Right renal pelvis (tissue), 4 donors: ENCODE measurements around the gene TEF. TPM values are rescaled to one million over a fixed set of nuclear protein-coding genes. Genes with fewer than 3 reads are reported as not detected.
"Not testable (repeated sequence)": the region's sequence is repeated elsewhere in the genome, so short reads cannot be mapped to it uniquely, and the experiment has no call there.

Experiments
- DNase-seq, 4 donors: peaks; one replicate each; pipeline ENCODE4 v3.0.0-alpha.2; 2013; ENCODE audit warnings: low read depth in 4 of 4, low spot score in 3 of 4, missing footprints in 1 of 4
- polyA plus RNA-seq, 4 donors: library from polyadenylated mRNA; unstranded; fragments of 120-200 nt; gene quantifications; one replicate each; pipeline ENCODE4 v1.2.1, GENCODE V29; 2013; ENCODE audit not compliant: insufficient read length in 4 of 4

TEF gene
- polyA plus RNA-seq, 4 donors, result 17.4 to 18.5 (median 18.3) TPM

DNA sequence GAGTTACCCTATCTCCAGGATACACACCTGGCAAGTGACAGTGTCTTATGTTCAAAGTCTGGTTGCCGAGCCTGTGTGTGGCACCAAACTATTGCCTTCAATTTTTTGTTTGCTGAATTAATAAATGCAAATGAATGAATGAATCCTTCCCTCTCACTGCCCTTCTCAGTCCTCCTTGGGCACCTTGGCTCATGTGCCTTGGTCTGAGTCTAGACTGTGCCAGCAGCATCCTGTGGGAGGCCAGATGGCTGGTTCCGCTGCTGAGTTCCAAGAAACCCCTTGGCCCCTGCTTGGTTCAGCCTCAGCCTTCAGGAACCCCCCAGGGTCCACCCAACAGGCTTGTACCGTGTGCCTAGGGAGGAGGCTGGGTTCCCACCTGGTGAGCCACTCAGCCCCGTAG lies 33.8 kb downstream of the TEF start:
- DNase-seq, result no peak

DNA sequence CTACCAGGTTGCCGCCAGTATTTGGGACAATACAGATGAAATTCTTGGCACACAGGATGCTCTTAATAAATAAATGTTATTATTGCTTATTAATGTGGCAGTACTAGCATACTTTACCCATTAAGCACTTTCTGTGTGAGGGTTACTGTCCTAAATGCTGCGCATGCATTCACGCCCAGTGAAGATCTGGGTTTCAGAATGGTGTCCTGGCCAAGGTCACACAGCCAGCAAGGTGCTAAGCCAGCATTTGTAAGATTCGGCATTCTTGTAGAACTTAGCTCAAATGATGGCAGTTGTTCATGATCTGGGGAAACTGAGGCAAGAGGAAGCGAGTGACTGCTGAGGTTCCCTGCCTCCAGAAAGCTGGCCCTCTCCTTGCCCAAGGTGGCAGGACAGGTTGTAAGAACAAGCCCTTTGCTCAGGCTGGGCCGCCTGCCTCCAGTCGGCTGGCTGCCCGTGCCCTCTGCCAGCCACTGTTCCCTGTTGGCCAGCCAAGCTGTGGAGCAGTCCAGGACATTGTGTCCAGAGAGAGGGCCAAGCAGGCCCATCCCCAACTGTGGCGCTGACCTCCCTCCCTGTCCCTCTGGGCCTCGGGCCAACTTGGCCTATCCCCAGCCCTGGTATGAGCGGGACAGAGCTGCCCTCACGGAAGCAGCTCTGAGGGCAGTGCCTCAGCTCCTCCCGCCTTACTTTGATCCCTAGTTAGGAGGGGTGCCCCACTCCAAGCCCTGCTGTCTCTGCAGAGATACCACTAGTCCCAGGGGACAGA lies 36.1 kb downstream of the TEF start:
- DNase-seq, result no peak

DNA sequence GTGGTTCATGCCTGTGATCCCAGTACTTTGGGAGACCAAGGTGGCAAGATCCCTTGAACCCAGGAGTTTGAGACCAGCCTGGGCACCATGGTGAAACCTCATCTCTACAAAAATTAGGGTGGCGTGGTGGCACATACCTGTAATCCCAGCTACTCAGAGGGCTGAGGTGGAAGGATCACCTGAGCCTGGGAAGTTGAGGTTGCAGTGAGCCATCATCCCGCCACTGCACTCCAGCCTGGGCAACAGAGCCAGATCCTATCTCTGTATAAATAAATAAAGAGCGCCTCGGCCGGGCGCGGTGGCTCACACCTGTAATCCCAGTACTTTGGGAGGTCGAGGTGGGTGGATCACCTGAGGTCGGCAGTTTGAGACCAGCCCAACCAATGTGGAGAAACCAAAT lies 37.0 kb downstream of the TEF start:
- DNase-seq, result no peak

DNA sequence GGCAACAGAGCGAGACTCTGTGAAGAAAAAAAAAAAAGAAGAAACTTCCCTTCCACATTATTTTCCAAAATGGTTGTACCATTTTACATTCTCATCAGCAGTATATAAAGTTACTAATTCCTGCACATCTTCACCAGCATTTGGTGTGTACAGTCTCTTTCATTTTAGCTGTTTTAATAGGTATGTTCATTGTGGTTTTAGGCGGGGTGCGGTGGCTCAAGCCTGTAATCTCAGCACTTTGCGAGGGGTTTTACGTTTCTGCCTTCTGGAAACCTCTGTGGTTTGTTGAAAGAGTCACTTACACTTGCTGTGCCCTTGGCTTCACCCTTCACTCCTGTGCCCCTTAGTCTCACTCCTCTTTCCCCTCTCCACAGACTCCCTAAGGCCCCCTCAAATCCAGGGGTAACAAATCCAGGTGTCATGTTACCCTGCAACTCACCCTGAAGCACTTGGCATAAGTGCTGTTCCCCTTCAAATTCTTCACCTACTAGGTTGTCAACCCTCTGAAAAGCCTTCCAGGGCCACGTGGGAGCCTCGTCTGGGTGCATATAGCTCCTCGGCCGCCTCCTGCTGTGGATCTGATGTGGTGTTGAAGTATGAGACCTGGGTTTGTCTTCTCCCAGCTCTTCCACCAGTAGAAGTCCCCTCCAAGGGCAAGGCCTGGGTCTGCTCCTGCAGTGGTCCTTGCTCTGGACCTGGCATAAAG lies 44.1 kb downstream of the TEF start:
- DNase-seq, result no peak

DNA sequence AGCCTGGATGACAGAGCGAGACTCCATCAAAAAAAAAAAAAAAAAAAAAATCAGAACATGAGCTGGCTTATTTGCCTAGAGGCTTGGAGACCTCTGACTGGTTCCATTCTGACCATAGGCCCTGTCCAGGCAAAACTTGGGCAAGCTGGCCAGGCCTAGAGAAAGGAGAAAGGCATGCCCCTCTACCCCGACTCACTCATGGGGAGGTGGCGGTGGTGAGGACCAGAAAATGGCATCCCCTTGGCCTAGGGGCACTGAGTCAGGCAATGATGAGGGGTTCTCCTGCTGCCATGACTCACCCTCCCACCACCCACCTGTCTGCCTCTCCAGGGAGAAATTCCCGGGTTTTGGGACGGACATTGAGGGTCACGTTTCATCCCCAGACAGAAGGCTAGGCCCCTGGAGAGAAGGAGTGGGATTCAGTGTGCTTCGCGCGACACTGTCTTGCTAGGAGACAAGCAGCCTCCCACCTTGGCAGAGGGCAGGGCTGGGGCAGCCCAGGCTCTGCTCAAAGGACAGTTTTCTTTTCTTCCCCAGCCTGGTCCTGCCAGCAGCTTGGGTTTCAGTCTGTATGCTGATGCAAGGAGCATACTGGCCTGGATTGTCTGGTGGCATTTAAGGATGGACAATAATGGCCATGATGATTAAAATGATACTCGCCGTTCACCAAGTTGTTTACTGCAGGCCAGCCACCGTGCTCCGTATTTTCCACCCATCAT lies 47.6 kb downstream of the TEF start:
- DNase-seq, result no peak

DNA sequence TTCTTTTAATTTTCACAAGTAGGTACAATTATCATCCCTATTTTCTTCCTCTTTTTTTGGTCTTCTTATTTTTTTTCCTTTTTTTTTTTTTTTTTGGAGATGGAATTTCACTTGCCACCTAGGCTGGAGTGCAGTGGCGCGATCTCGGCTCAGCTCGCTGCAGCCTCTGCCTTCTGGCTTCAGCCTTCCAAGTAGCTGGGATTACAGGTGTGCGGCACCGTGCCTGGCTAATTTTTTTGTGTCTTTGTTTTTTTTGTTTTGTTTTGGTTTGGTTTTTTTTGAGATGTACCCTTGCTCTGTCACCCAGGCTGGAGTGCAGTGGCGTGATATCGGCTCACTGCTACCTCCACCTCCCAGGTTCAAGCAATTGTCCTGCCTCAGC lies 48.2 kb downstream of the TEF start:
- no peak for DNase-seq

DNA sequence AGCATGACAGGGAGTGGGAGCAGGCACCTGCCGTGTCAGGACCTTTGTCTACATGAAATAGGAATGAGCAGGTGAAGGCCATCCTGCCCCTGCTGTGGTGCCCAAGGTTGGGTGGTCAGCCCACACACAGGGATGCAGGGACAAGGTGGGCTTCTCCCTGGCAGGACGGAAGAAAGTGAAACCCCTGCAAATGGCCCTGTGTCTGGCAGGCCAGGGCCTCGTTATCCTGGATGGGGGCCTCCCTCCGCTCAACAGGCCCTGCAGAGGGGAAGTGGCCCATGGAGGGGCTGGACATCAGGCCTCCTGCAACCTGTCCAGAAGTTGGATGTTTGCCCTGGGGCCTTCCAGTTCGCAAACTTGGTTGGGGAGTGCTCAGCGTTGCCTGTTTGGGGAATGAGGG lies 49.9 kb downstream of the TEF start:
- DNase-seq, result no peak

DNA sequence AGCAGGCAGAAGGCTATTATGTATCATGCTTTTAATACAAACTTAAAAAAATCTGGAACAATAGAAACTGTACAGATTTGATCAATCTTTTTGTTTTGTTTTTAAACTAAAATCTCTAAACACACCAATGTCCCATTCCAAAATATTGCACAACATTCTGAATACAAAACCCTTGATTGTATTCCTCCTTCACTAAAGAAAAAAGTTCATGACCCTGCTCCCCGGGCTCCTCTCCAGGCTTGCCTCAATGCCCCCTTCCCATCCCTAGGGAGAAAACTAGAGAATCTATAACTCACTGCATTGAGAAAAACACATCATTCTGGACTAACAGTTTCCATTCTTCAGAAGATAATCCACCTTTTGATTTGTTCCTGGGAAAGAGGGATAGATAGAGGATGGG lies 51.7 kb downstream of the TEF start:
- not testable (repeated sequence) for DNase-seq

DNA sequence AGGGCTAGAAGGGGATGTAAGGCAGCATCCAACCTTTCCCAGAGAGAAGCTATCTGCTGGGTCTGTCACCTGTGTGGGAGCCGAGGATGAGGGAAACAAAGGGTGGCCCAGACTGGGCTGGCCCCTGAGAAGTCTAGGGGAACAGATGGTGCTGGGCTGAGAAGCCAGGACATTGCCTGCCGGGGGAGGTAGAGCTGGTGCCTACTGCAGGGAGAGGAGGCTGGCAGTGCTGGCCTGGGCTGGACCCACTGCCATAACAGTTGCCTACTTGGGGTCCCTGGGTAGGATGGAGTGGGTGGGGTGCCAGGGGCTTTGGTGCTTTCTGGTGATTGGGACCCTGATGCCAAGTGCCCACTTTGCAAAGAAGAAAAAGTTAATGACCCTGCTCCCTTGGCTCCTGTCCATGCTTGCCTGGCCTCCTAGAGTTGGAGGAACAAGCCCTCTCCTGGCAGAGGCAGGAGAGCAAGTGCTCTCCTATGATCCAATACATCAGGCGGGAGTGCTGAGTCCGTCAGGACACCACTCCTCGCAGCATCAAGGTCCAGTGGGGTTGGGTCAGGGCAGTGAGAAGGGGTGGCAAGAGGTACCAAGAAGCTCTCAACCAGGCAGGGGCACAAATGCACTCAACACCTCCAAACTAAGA lies 52.7 kb downstream of the TEF start:
- not testable (repeated sequence) for DNase-seq

DNA sequence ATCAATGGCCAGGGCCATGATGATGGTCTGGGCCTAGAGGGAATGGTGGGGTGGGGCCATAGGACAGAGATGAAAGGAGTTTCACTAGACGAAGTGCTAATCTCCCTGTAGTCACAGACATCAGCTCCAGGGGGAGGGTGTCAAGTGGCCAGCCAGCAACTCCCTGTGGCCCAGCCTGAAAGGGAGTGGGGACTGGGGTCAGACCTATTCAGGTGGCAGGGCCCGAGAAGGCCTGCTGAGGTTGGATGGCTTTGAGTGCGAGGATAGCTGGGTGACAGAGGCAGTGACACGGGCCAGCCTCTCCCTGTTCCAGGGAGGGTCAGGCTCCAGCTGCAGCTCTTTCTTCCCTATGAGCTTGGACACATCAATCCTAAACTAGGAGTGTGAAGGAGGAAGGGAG lies 53.8 kb downstream of the TEF start:
- no peak for DNase-seq

DNA sequence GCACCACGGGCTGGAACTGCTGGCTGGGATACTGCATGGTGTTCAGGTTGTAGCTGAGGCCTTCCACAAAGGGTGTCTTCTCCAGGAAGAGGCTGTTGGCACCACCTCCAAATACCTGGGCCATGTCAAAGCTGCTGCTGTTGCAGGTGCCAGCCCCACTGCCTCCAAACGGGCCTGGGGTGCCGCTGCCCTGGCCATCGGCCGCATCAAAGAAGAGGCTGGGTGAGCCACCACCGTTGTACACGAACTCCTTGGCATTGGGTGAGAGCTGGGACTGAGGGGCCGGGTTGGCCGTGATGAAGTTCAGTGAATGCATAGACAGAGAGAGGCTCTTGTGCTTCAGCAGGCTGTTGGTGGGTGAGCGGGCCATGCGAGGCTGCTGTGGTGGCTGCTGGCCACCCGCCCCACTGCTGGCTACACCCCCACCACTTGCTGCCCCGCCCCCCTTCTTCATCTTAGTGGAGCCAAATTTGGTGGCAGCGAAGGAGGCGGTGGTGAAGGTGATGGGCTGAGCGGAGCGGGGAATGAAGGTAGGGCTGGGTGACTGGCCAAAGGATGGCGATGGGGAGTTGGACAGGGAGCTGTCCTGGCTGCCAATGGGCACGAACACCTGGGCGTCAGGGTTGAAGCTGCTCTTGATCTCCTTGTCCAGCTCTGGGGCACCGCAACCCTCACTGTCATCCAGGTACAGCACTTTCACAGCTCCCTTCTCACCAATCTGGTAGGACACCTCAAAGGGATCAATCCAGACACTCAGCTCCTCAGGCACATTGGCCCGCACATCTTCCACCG lies 54.8 kb downstream of the TEF start:
- no peak for DNase-seq

DNA sequence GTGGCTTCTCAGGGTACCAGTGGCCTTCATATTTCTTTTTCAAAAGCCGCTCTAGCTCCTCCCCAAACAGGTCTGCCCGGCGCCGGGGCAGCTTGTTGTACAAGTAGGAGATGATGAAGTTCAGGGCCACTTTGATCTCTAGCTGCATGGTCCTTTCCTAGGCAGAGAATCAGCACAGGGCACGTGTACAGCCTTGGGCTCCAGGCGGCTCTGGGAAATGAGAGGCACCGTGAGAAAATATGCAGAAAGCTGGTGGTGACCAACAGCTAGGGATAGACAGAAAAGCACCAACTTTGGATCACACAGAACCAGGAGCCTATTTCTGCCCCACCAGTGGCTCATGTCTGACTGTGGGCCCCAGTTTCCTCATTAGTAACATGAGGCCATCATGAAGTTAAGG lies 55.5 kb downstream of the TEF start:
- no peak for DNase-seq

DNA sequence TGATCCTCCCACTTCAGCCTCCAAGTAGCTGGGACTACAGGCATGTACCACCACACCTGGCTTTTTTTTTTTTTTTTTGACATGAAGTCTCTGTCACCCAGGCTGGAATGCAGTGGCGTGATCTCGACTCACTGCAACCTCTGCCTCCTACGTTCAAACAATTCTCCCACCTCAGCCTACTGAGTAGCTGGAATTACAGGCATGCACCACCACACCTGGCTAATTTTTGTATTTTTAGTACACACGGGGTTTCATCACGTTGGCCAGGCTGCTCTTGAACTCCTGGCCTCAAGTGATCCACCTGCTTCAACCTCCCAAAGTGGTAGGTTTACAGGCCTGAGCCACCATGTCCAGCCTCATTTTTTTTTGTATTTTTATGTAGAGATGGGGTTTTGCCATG lies 58.8 kb downstream of the TEF start:
- DNase-seq, result not testable (repeated sequence)

DNA sequence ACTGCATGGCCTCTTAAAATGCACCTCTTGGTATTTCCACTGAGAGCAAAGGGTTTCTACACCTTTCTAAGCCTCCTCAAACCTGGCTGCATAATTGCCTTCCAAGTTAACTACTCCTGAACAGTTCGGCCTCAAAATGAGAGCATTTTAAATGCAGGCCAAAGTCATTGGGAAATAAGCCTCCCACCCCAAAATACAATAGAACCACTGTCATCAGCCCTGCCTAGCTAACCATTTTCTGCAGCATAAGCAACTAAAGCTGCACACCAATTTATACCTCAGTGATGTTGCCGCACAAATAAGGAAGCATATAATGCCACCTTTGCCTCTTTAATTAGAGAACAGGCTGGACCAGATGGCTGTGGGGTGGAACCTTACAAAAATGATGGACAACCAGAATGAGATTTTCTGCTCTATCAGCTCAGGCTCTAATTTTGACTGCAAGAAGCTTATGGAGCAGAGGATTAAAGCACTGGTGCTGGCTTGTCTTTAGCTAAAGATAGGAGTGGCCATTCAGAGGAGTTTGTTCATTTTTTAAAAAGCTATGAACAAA lies 60.6 kb downstream of the TEF start:
- DNase-seq, result no peak

DNA sequence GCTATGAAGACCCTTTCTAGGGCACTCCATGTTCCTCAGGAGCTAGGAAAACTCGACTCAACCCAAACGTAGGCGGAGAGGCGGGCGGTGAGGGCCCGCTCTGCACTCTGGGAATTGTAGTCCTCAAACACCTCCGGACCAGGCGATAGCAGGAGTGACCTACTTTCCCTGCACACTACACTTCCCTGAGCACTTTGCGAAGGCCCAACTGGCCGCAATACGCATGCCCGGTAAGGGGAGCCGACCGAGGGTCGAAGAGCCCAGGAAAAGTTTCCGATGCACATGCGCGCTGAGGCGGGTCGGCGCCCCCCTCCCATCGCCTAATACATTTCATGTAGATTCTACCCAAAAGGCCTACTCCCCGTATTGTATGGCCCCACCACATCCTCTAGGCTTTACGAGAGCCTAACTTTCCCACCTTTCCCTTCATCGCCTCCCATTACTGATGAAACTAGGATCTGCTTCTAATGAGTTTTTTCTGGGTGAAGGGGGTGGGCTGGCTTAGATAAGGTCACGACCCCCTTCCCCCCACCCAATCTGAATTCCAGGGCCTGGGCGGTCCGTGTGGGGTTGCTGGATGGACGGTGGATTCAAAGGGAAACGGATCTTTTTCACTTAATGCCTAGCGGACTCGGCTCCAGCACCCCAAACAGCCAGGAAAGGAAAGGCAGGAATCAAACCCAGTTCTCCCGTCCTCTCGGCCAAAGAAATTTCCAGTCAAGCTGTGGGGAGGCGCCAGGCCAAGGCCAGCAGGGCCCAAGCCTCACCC lies 62.8 kb downstream of the TEF start:
- DNase-seq, result peak; percentile 92 to 95 (median 94)

DNA sequence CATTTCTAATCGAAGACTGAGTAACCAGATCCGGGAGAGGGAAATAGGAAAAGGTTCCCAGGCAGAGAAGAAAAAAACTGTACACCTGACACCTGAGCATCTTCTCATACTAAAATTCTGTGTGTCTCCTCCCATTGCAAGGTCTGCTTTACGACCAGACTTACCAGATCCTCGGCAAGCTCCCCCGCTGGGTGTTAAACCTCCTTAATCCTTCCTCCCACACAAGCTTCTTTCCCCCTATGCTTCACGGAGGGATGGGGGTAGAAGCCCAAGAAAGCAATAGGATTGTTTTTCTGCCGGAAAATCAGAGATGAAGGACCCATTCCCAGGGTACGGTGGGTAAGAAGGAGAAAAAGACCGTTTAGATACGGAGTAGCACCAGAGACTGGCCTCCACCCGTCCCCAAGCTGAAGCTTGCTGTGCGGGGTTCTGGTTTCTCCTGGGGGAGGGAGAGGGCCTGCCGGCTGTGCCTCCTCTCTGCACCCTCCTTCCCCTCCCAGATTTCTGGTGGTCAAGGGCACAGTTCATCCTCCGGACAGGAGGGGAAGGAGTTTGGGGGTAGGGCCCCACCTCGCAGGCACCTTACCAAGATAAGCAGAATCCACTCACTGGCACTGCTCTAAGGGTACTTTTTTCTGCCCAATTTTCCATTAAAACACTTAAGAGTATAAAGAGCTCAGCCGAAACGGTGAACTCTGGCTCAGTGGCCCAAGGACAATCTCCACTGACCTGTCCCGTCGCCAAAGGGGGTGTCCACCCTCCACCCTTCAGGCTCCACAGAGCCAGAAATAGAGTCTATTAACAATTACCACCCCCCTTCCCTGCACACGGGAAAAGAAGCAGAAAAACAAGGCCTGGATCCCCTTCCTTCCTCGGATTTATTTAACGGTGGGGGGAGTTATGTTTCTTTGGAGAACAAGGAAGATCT lies 63.7 kb downstream of the TEF start:
- DNase-seq, result no peak

DNA sequence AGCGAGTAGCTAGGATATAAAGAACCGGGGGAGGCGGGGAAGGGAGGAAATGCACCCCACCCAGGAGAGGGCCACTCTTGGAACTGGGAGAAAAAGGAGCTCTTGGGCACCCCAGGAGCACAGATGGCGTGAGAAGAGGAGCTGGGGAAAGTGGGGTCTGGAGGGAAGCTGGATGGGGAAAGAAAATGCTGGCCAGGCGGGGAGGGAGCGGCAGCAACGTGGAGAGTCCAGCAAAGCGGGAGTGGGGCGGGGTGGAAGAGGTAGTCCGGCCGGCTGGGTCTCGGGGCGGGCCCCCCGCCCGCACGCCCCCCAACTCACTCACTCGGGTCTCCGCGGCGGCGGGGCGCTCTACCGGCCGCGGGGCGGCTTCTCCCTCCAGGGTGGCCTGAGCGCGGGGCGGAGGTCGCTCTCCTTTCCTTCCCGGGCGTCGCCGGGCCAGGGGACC lies 64.3 kb downstream of the TEF start:
- DNase-seq, result no peak
